NCI-H2081 (cell line): ENCODE data around the gene HCAR3.
"Not testable (repeated sequence)": the region's sequence is repeated elsewhere in the genome, so short reads cannot be mapped to it uniquely, and the experiment has no call there.

Experiments used
- DNase-seq, 2 experiments: peaks; one replicate each; lab custom pipeline; 2025; lab: John Stamatoyannopoulos, UW

Gene HCAR3

DNA sequence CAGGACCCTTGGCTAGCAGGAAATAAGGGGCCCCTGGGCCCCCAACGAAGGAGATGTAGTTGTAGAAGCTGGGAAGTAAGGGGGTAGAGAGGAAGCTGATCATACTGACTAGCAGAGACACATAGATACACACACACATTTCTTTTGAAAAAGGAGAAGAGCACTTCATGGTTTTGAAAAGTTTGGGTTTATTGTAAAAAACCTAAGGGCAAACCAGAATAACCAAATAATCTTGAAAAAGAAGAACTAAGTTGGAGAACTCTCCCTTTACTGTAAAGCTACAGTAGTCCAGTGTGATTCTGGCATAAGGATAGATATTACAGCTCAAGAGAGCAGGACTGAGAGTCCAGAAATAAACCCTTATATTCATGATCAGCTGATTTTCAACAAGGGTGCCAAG, 5.8 kb upstream of the HCAR3 start:
- no peak for DNase-seq

DNA sequence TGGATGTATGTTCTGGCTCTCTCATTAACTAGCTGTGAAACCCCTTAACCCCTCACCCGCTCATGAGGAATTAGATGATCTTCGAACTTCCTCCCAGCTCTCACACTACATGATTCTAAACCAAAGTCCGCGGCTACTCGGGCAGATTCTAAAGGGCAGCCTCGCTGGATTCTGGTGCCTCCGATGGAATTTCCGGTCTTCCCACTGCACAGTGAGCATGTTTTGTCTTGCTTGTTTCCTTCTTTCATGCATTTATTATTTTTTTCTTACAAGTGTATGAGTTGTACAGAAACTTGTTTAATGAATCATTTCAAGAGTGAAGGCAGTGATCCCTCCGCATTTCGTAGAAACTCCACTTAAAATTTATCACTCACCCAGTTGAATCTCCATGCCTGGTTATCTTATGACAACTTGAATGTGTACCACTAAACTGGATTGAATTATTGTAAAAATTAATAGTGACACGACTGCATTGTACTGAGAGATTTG, 4.5 kb upstream of the HCAR3 start:
- DNase-seq: no peak

DNA sequence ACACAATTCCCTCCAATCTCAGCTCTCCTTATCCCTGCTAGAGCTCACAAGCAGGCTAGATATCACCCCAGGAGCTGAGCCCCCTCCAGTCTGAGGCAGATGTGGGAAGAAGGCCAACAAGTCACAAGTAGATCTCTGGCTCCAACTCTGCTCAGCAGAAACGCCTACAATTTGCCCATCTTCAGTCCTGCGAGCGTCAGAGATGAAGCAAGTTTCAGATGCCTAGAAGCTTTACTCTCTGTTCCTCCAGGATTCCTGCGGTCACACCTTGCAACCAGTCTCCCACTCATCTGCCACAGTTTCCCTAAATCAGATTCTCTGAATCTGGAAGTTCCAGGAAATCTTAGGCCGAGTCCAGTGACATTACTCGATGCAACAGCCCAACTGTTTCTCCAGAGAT, 1.4 kb downstream of the HCAR3 start:
- not testable (repeated sequence) for DNase-seq

DNA sequence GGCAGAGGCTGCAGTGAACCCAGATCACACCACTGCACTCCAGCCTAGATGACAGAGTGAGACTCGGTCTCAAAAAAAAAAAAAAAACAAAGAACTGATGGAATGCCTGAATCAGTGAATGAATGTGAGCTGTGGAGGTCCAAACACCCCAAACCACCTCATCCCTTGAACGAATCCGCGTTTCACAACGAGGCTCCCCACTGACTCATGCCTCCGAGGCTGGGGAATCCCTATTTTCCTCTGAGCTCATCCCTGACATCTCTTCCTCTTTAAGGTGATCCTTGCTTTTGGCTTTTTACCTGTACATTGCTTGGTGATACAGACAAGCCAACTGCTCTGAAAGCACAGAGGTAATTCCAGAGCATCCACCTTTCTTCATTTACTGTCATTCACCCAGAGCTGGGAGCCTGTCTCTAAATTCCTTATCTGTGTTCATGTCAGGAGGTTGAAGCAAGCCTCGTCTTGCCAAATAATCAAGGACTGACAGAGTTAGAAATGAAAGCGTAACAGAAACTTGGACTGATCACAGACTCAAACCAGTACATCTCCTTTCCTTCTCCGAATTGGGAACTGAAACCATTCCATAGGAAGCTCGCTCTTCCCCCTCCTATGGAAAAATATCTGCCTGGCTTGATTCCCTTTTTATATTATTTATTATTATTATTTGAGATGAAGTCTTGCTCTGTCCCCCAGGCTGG, 3.0 kb downstream of the HCAR3 start:
- not testable (repeated sequence) for DNase-seq

DNA sequence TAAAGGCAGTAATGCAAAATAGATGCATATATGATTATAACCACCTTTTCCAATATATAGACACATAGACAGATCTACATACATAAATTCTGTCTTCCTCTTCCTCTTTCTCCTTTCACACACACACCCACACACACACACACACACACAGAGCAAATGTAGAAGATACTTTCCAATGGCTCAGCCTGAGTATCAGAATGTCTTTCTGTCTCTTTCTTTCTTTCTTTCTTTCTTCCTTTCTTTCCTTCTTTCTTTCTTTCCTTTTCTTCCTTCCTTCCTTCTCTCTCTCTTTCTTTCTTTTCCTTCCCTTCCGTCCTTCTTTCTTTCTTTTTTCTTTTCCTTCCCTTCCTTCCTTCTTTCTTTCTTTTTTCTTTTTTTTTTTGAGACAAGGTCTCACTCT, 5.3 kb downstream of the HCAR3 start:
- DNase-seq: not testable (repeated sequence)

DNA sequence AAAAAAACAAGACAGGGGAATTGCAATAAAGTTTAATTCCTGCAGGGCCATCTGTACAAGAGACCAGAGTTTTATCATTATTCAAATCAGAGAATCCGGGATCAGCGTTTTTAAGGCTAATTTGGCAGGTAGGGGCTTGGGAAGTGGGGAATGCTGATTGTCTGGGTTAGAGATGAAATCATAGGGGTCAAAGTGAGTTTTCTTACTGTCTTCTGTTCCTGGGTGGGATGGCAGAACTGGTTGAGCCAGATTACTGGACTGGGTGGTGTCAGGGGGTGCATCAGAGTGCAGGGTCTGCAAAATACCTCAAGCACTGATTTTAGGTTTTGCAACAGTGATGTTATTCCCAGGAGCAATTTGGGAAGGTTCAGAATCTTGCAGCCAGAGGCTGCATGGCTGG, 6.3 kb downstream of the HCAR3 start:
- not testable (repeated sequence) for DNase-seq

DNA sequence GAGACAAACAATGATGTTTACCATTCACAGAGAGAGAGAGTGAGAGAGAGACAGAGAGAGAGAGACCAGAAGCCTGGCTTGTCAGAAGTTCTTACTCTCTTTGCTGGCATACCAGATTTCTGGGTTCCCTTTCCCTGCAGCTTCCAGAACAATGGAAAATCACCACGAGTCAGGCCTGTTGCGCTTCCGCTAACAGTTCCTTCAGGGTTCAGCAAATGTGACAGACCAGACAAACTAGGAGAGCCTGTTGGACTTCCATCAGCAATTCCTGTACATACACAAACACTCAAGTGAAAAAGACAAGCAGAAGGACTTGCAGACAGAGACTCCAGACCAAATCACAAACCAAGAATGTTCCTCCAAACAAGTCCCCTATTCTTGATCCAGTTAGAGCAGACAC, 7.3 kb downstream of the HCAR3 start:
- DNase-seq: not testable (repeated sequence)

DNA sequence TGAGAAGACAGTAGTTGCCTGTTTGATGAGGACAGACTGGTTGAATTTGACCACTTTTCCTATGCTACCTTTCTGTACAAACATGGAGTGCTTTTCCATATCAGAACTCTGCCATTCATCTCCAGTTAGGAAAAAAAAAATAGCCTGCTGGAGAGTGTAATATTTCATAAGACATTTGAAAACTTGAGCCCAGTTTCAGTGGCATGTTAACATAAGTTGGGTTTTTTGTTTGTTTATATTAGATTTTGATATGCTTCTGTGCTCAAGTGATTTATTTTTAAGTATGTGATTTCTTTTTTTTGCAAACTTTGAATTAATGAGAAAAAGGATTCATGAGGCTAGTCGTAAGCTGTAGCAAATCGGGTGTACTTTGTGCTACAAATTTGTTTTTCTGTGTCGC, 12.8 kb downstream of the HCAR3 start:
- not testable (repeated sequence) for DNase-seq

DNA sequence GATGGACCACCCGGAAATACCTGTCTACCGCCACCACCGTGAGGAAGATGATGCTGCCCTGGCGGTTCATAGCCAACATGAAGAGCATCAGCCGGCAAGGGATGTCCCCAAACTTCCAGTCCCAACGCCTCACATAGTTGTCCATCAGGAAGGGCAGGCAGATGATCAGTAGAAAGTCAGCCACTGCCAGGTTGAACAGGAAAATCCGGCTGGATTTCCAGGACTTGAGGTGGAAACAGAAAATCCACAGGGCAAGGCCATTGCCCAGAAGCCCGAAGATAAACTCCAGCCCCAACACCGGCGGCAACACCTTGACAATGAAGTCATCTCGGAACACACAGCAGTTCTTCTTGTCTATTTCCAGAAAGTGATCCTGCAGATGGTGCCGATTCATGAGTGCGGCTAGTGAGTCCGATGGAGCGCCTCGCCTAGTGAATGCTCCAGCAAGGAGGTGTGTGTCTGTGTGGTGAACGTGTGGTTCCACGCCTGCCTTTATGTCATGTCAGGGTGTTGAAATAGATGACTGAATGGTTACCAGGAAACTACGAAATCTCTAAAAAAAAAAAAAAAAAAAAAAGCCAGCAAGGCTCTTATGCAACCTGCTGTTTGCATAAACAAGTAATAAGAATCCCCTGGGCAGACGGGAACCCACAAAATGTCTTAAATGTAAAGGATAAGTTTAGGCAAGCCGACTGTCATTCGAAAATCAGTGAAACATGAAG, 13.6 kb downstream of the HCAR3 start, which contains the start of gene HCAR2:
HCAR2 (minus strand) TSS at position 468 of the 722 bp plus-strand sequence; CDS start at position 394, 74 bp downstream.
- not testable (repeated sequence) for DNase-seq

DNA sequence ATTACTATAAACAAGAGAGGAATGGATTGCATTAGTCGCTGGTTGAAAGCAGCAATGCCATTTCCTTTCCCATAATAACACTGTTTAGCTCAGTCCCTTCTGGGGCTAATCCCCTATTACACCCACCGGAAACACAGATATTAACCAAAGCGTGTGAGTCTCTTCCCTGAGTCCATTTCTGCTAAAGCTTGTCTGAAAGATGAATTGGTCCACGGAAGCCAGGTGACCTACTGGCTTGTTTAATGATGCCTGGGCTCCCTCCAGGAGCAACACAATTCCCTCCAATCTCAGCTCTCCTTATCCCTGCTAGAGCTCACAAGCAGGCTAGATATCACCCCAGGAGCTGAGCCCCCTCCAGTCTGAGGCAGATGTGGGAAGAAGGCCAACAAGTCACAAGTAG, 15.1 kb downstream of the HCAR3 start:
- not testable (repeated sequence) for DNase-seq

DNA sequence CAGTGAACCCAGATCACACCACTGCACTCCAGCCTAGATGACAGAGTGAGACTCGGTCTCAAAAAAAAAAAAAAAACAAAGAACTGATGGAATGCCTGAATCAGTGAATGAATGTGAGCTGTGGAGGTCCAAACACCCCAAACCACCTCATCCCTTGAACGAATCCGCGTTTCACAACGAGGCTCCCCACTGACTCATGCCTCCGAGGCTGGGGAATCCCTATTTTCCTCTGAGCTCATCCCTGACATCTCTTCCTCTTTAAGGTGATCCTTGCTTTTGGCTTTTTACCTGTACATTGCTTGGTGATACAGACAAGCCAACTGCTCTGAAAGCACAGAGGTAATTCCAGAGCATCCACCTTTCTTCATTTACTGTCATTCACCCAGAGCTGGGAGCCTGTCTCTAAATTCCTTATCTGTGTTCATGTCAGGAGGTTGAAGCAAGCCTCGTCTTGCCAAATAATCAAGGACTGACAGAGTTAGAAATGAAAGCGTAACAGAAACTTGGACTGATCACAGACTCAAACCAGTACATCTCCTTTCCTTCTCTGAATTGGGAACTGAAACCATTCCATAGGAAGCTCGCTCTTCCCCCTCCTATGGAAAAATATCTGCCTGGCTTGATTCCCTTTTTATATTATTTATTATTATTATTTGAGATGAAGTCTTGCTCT, 16.4 kb downstream of the HCAR3 start:
- DNase-seq: not testable (repeated sequence)

DNA sequence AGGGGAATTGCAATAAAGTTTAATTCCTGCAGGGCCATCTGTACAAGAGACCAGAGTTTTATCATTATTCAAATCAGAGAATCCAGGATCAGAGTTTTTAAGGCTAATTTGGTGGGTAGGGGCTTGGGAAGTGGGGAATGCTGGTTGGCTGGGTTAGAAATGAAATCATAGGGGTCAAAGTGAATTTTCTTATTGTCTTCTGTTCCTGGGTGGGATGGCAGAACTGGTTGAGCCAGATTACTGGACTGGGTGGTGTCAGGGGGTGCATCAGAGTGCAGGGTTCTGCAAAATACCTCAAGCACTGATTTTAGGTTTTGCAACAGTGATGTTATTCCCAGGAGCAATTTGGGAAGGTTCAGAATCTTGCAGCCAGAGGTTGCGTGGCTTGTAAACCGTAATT, 19.7 kb downstream of the HCAR3 start:
- not testable (repeated sequence) for DNase-seq

DNA sequence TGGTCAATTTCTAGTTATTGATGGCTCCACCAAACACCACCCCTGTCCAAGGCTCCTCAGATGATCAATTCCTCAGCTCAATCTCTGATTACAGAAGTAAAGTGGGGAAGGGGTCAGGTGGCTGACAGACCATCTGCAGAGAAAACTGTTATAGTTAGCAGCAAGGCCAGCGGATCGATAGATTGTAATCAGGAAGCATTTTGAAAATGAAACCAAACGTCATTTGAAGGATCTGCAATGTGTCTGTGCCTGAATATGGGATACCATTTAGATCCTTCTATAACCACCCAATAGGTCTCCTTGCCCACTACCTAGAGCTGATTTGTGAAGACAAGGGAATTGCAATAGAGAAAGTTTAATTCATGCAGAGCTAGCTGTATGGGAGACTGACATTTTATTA, 25.0 kb downstream of the HCAR3 start:
- no peak for DNase-seq

DNA sequence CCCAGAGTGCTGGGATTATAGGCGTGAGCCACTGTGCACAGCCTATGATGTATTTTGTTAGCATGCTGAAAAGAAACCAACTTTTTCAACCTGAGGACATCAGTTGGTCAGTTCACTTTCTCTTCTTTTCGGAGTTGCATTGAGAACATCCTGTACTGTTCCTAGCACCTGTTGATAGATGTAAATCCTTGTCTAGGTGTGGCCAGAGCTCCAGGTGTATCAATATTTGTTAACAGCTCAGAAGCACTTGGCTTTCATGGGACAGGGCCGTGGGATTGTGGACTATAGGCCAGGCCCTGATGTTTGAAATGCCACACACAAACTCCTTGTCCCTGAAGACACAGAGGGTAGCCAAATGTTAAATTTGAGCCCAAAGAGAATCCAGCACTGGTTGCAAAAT, 28.3 kb downstream of the HCAR3 start:
- no peak for DNase-seq

DNA sequence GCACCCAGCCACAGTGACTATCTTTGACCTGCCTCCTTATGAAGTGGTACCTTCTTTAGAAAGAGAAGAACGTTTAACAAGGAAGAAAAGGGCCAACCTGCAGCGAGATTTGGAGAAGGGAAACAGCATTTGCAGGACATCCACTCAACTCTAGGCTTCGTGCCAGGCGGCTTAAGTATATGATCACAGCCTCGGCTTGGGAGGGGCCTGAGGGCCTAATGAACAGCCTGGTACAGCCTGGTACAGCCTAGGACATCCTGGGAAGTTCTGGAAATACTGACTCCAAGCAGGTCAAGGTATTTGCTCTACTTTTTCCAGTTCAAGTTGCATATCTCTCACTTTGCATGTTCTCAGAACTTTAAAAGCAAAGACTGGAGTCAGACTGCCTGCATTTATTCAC, 29.5 kb downstream of the HCAR3 start:
- peak in 1 of 2 experiments; percentile 4 for DNase-seq

DNA sequence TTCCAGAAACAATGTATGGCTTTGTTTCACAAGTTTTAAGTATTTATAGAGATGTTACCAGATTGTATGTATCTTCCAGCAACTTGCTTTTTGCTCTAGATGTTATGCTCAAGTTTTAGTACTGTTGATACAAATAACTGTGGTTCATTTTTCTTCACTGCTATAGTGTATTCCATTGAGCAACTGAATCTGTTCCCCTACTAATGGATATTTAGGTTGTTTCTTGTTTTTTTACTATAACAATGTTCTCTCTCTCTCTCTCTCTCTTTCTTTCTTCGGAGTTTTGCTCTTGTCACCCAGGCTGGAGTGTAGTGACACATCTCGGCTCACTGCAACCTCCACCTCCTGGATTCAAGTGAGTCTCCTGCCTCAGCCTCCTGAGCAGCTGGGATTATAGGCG, 30.1 kb downstream of the HCAR3 start:
- no peak for DNase-seq

DNA sequence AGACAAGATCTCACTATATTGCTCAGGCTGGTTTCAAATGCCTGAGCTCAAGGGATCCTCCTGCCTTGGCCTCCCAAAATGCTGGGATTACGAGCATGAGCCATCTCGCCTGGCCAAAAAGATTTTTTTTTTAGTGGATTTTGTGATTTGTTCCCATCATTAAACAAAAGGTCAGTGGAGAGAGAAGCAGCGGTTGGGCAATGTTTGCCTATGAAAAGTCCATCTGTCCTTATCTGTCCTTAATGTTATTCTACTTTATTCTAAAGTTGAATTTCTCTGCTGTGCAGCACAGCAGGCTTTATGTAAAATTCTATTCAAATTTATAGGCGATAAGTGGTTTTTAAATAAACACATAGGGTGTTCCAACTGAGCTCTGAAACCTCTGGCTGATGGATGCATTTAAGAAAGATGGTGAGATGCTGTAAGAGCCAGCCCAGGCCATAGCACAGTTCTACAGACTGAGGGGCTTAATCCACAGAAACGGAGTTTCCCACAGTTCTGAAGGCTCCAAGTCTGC, 32.3 kb downstream of the HCAR3 start:
- no peak for DNase-seq

DNA sequence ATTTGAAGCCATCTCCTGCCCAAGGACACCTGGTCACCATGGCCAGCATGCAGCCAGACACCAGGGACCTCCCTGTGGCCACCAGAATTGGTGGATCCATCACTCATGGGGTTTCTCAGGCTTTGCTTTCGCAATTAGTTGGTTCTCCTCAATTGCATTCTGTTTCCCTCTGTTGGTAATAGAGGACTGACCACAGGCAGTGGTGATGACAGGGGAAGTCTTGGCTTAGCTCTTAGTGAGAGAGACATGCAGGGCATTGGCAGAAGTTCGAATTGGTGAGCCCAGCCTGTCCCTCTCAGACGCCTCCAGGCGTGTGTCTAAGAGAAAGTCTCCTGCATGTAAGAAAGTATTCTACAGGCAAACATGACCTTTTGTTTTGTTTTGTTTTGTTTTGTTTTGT, 34.8 kb downstream of the HCAR3 start:
- DNase-seq: no peak

DNA sequence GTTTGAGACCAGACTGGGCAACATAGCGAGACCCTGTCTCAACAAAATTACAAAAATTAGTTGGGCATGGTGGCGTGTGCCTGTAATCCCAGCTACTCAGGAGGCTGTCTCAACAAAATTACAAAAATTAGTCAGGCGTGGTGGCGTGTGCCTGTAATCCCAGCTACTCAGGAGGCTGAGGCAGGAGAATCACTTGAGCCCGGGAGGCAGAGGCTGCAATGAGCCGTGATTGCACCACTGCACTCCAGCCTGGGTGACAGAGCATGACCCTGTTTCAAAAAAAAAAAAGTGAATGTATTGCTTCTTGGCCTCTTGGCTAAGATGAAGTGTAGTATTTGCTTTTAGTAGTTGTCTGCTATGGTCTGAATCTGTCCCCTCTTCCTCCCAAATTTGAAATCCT, 35.6 kb downstream of the HCAR3 start:
- not testable (repeated sequence) for DNase-seq

DNA sequence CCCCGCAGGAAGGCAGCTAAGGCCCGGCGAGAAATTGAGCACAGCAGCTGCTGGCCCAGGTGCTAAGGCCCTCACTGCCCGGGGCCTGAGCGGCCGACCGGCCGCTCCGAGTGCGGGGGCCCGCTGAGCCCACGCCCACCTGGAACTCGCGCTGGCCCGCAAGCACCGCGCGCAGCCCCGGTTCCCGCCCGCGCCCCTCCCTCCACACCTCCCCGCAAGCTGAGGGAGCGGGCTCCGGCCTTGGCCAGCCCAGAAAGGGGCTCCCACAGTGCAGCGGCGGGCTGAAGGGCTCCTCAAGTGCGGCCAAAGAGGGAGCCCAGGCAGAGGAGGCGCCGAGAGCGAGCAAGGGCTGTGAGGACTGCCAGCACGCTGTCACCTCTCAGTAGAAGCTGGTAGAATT, 39.8 kb downstream of the HCAR3 start:
- DNase-seq: not testable (repeated sequence)

DNA sequence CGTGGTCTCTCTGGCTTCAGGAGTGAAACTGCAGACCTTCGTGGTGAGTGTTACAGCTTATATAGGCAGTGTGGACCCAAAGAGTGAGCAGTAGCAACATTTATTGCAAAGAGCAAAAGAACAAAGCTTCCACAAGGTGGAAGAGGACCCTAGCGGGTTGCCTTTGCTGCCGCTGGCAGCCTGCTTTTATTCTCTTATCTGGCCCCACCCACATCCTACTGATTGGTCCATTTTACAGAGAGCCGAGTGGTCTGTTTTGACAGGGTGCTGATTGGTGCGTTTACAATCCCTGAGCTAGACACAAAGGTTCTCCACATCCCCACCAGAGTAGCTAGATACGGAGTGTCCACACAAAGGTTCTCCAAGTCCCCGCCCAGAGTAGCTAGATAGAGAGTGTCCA, 40.6 kb downstream of the HCAR3 start:
- not testable (repeated sequence) for DNase-seq

DNA sequence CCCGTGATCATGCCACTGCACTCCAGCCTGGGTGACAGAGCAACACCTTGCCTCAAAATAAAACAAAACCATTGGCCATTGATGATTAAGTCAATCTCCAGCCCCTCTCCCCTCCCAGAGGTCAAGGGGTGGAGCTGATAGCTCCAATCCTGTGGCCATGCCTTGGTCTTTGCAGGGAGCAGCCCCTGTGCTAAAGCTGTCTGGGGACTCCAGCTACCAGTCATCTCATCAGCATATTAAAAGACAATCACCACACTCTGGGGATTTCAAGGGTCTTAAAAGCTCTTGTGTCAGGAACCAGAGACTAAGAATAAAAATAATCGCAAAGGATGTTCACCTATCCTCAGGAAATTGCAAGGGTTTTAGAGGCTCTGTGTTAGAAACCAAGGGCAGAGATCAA, 44.1 kb downstream of the HCAR3 start:
- no peak for DNase-seq
